OCI-LY3 (cell line): ENCODE results near the gene SPEF1.

ENCODE experiments used
- CTCF ChIP-seq: fragments of 200-600, 300-600 bp; sonication (generic); IDR thresholded peaks from 2 replicates; pipeline ENCODE4 v1.5.1; 2014; ENCODE audit warnings: antibody characterized with exemption, low read length, low read depth
- EZH2phosphoT487 ChIP-seq: fragments of 200-600 bp; shearing (Covaris generic); IDR thresholded peaks from 2 replicates; pipeline ENCODE4 v1.6.1; 2018; ENCODE audit warnings: antibody characterized with exemption, mixed run types, low read depth

GRCh38 chr20:3748073-3748472 is 33.2 kb downstream of the SPEF1 start:
- TF ChIP-seq CTCF (no peak), EZH2phosphoT487 (no peak)
